Measurements from ENCODE around the gene PDZD4.

DNA sequence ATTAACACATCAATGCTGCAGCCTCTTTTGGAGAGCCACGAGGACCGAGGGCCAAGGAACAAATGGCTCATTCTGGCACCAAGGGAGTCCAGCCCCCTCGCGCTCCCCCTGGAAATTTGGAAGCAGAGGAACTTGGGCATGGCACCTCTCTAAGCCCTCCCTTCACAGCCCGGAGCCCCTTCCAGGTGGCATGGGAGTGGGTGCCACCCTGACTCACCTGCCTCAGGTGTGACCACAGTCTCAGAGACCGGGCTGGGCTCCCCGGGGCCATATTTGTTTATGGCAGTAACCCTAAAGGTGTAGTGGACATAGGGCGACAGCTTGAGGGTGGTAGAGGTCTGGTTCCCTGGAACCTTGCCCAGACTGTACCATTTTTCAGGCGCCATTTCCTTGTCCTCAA is 36.8 kb upstream of the PDZD4 start:
- TF ChIP-seq, protein P1, sequence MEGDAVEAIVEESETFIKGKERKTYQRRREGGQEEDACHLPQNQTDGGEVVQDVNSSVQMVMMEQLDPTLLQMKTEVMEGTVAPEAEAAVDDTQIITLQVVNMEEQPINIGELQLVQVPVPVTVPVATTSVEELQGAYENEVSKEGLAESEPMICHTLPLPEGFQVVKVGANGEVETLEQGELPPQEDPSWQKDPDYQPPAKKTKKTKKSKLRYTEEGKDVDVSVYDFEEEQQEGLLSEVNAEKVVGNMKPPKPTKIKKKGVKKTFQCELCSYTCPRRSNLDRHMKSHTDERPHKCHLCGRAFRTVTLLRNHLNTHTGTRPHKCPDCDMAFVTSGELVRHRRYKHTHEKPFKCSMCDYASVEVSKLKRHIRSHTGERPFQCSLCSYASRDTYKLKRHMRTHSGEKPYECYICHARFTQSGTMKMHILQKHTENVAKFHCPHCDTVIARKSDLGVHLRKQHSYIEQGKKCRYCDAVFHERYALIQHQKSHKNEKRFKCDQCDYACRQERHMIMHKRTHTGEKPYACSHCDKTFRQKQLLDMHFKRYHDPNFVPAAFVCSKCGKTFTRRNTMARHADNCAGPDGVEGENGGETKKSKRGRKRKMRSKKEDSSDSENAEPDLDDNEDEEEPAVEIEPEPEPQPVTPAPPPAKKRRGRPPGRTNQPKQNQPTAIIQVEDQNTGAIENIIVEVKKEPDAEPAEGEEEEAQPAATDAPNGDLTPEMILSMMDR (conservative IDR thresholded peaks at IDR 0.05; ENCODE audit: low read length): no peak
- TF ChIP-seq EZH2phosphoT487 (IDR thresholded peaks at IDR 0.05; ENCODE audit: borderline replicate concordance, low read depth, low read length): no peak

All from OCI-LY7 (cell line).